MCF 10A (cell line): ENCODE measurements around the gene TAF8. TPM values are rescaled to one million over a fixed set of nuclear protein-coding genes. Genes with fewer than 3 reads are reported as not detected.

Experiments used
- BruUV-seq: library from RNA; stranded (reverse); fragments of 400-500 nt; replicated peaks from 2 replicates; lab custom pipeline; 2021; lab: Mats Ljungman, UMichigan
- CTCF ChIA-PET: fragments of 300-600 bp; sonication (Branson Sonifier 250); formaldehyde crosslinking; extraction: SDS; loops from one replicate; lab custom pipeline; 2021; ENCODE audit warnings: antibody characterized with exemption, inconsistent platforms; lab: Yijun Ruan, JAX
- POLR2A ChIA-PET: fragments of 300-600, 350-650 bp; sonication (Branson Sonifier 250); formaldehyde crosslinking; extraction: SDS; loops from one replicate; lab custom pipeline; 2020; ENCODE audit warnings: antibody characterized with exemption, inconsistent platforms; lab: Yijun Ruan, JAX
- DNase-seq: peaks from one replicate; pipeline ENCODE4 v3.0.0-alpha.2; 2018; ENCODE audit not compliant: unreplicated experiment
- H3K27ac Mint-ChIP-seq: one replicate; pipeline ENCODE4 v1.8.0; 2022; ENCODE audit warnings: mild to moderate bottlenecking, low read depth, mixed read lengths; ENCODE audit not compliant: unreplicated experiment
- H3K27me3 Mint-ChIP-seq: one replicate; pipeline ENCODE4 v1.8.0; 2022; ENCODE audit warnings: mixed read lengths; ENCODE audit not compliant: insufficient read depth, unreplicated experiment
- H3K36me3 Mint-ChIP-seq: one replicate; pipeline ENCODE4 v1.8.0; 2022; ENCODE audit warnings: mild to moderate bottlenecking, moderate library complexity, mixed read lengths; ENCODE audit not compliant: insufficient read depth, unreplicated experiment
- H3K4me1 Mint-ChIP-seq: one replicate; pipeline ENCODE4 v1.8.0; 2022; ENCODE audit warnings: mixed read lengths; ENCODE audit not compliant: insufficient read depth, unreplicated experiment
- H3K4me3 Mint-ChIP-seq: one replicate; pipeline ENCODE4 v1.8.0; 2022; ENCODE audit warnings: mild to moderate bottlenecking, moderate library complexity, mixed read lengths; ENCODE audit not compliant: unreplicated experiment
- H3K9me3 Mint-ChIP-seq: one replicate; pipeline ENCODE4 v1.8.0; 2022; ENCODE audit warnings: mixed read lengths; ENCODE audit not compliant: unreplicated experiment
- CTCF ChIP-seq: fragments of 200-600 bp; IDR thresholded peaks from one replicate; pipeline ENCODE4 v1.8.0; 2022; ENCODE audit warnings: antibody characterized with exemption, mild to moderate bottlenecking; ENCODE audit not compliant: unreplicated experiment
- intact Hi-C: fragments of 100-400 bp; cut with micrococcal nuclease; formaldehyde crosslinking; loops from 2 replicates; pipeline ENCODE4 v1.14.1; 2022
- total RNA-seq: library from RNA; stranded (reverse); gene quantifications from 2 replicates; pipeline ENCODE4 v1.2.3, GENCODE V29; 2022

The TAF8 gene
- total RNA-seq, 1 experiment from 2014 or later, result 23.8 TPM

DNA sequence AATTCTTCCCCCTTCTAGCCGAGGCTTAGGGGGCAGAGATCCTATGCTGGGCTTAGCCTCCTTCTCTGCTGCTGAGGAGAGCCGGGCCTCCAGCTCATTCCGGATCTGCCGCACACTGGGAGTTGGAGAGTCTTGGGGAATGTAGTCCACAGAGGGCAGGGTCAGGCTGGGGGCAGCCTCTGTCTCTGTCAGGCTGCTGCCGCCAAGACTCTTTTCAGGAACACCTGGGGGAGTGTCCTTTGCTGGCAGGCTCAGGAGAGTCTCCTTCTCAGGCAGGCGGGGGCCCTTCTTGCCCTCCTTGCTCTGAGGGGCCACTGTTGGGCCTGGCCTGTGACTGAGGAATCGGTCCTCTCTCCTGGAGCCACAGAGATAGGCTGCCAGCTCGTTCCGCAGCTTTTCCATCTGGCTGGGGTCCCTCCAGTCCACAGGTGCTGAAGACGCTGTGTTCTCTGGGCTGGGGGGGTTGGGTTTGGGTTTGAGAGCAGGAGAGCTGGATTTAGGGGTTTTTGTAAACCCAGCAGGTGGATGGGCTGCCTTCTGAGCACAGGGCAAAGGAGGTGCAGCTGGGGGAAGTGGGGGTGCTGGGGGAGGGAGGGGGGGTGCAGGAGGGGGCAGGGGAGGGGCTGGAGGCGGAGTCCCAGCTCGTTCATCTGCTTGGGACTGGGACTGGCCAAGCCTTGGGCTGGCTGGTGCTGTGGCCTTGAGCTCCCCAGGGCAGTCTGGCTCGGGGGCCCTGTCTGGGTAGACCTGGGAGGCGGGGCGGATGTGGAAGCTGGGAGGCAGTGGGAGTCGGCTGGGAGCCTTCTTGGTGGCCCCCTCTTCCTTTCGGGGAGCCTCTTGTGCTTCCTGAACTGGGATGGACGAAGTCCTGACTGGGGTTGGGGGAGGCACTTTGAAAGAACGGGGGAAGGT is 56.0 kb downstream of the TAF8 start:
- TF ChIP-seq CTCF, result no peak
- no peak for DNase-seq
- POLR2A ChIA-PET, result interaction anchor here (0.5 kb wide), 1 partner anchor 11 kb away, joined by 4 read pairs; no protein-coding TSS in a partner anchor
- H3K36me3 Mint-ChIP-seq, result peaks cover 12% of the 10 kb centered on the region
- no peak overlapping the region for H3K4me3 Mint-ChIP-seq
- no TSS peak for BruUV-seq
- H3K27me3 Mint-ChIP-seq, result no peaks in the 10 kb centered on the region
- intact Hi-C loops, result no loop called here
- CTCF ChIA-PET, result interaction anchor here (0.8 kb wide), 1 partner anchor 11 kb away, joined by 3 read pairs; no protein-coding TSS in a partner anchor
- no peak overlapping the region for H3K27ac Mint-ChIP-seq
- no peaks in the 10 kb centered on the region for H3K9me3 Mint-ChIP-seq
- peaks cover 1% of the 10 kb centered on the region for H3K4me1 Mint-ChIP-seq

DNA sequence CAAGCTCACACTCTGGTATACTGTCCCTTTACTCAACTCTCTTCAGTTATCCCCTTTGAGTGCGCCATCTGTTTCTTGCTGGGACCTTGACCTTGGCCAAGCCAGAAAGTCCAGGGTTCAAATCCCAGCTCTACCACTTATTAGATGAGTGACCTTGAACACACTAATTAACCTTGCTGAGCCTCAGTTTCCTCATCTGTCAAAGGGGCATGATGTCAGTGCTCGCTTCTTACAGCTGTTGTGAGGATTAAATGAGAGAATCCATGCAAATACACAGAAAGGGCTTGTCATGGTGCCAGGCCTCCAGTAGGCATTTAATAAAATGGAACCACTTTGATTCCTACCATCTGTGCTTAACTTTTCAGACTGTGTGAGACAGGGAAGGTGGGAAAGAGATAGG is 57.7 kb downstream of the TAF8 start:
- Mint-ChIP-seq H3K27me3 (no peaks in the 10 kb centered on the region), H3K36me3 (peaks cover 12% of the 10 kb centered on the region), H3K4me3 (no peak overlapping the region), H3K9me3 (no peaks in the 10 kb centered on the region), H3K27ac (no peak overlapping the region), H3K4me1 (no peaks in the 10 kb centered on the region)
- ChIA-PET CTCF (no interaction called here), POLR2A (no interaction called here)
- intact Hi-C loops, result no loop called here
- BruUV-seq, result no TSS peak
- no peak for TF ChIP-seq CTCF
- DNase-seq, result no peak

GRCh38 chr6:42110683-42111082 is 60.4 kb downstream of the TAF8 start:
- intact Hi-C loops, result no loop called here

More at GRCh38 chr6:42110683-42111082, 60.4 kb downstream of the TAF8 start:
- ChIA-PET POLR2A (interaction anchor here (0.6 to 1.3 kb wide), 4 partner anchors 17 to 82 kb away, joined by 3 read pairs; no protein-coding TSS in a partner anchor), CTCF (interaction anchor here (0.7 kb wide), 1 partner anchor 33 kb away, joined by 4 read pairs; no protein-coding TSS in a partner anchor)
- Mint-ChIP-seq H3K27me3 (no peaks in the 10 kb centered on the region), H3K4me3 (no peak overlapping the region), H3K27ac (no peak overlapping the region), H3K4me1 (no peaks in the 10 kb centered on the region), H3K36me3 (peaks cover 17% of the 10 kb centered on the region), H3K9me3 (no peaks in the 10 kb centered on the region)
- no peak for TF ChIP-seq CTCF
- DNase-seq, result no peak
- no TSS peak for BruUV-seq
